HG02943 (cell line): Measurements from ENCODE around the gene NAGLU.
"Not testable (repeated sequence)": the region's sequence is repeated elsewhere in the genome, so short reads cannot be mapped to it uniquely, and the experiment has no call there.

Experiments
- ATAC-seq: cut with Tn5 transposase; IDR thresholded peaks from one replicate; pipeline ENCODE4 v1.9.1; 2021; ENCODE audit warnings: mild to moderate bottlenecking, low read depth, moderate library complexity; ENCODE audit not compliant: unreplicated experiment

NAGLU gene

GRCh38 chr17:42520540-42520951 is 15.5 kb upstream of the NAGLU start:
- ATAC-seq, result no peak

GRCh38 chr17:42521036-42521435 is 15.0 kb upstream of the NAGLU start:
- ATAC-seq, result no peak

GRCh38 chr17:42521666-42522262 is 14.3 kb upstream of the NAGLU start:
- no peak for ATAC-seq

- no peak for ATAC-seq
Observed at GRCh38 chr17:42522263-42522790, 13.7 kb upstream of the NAGLU start.

GRCh38 chr17:42522798-42523278 is 13.2 kb upstream of the NAGLU start:
- ATAC-seq, result no peak

GRCh38 chr17:42525221-42525620 is 10.8 kb upstream of the NAGLU start:
- ATAC-seq, result no peak

GRCh38 chr17:42526031-42526444 is 10.0 kb upstream of the NAGLU start:
- no peak for ATAC-seq

- ATAC-seq, result no peak
Observed at GRCh38 chr17:42527932-42528331, 8.1 kb upstream of the NAGLU start.

- no peak for ATAC-seq
Observed at GRCh38 chr17:42529061-42529460, 7.0 kb upstream of the NAGLU start.

GRCh38 chr17:42530952-42531454 is 5.0 kb upstream of the NAGLU start:
- ATAC-seq, result no peak

- ATAC-seq, result no peak
Observed at GRCh38 chr17:42531455-42532354, 4.3 kb upstream of the NAGLU start.

GRCh38 chr17:42535155-42536047 is 640 bp upstream of the NAGLU start:
- no peak for ATAC-seq

- ATAC-seq, result peak; percentile 47
Observed at GRCh38 chr17:42536372-42537155, 523 bp downstream of the NAGLU start.

GRCh38 chr17:42537156-42537805 is 1.2 kb downstream of the NAGLU start:
- no peak for ATAC-seq

GRCh38 chr17:42537826-42538451 is 1.9 kb downstream of the NAGLU start:
- ATAC-seq, result no peak

- ATAC-seq, result no peak
Observed at GRCh38 chr17:42538482-42538881, 2.4 kb downstream of the NAGLU start.

- ATAC-seq, result not testable (repeated sequence)
Observed at GRCh38 chr17:42540558-42540957, 4.5 kb downstream of the NAGLU start.

GRCh38 chr17:42541041-42541833 is 5.2 kb downstream of the NAGLU start:
- no peak for ATAC-seq
